Type B pancreatic cell (in vitro differentiated cells): Measurements from ENCODE around the gene TRIO. TPM values are rescaled to one million over a fixed set of nuclear protein-coding genes. Genes with fewer than 3 reads are reported as not detected.

ENCODE experiments used
- DNase-seq: peaks from one replicate; pipeline ENCODE4 v3.0.0; 2021; ENCODE audit warnings: mixed read lengths; ENCODE audit not compliant: unreplicated experiment; ENCODE audit errors: extremely low spot score
- H3K27ac Mint-ChIP-seq: 2 replicates; pipeline ENCODE4 v1.8.0; 2021; ENCODE audit warnings: mild to moderate bottlenecking, mixed read lengths
- H3K27me3 Mint-ChIP-seq: 2 replicates; pipeline ENCODE4 v1.8.0; 2021; ENCODE audit warnings: mixed read lengths
- H3K36me3 Mint-ChIP-seq: 2 replicates; pipeline ENCODE4 v1.8.0; 2021; ENCODE audit warnings: mixed read lengths
- H3K4me1 Mint-ChIP-seq: one replicate; pipeline ENCODE4 v1.8.0; 2021; ENCODE audit warnings: mixed read lengths; ENCODE audit not compliant: unreplicated experiment
- H3K4me3 Mint-ChIP-seq: 2 replicates; pipeline ENCODE4 v1.8.0; 2021; ENCODE audit warnings: mild to moderate bottlenecking, mixed read lengths
- H3K9me3 Mint-ChIP-seq: 2 replicates; pipeline ENCODE4 v1.8.0; 2021; ENCODE audit warnings: mixed read lengths
- CTCF ChIP-seq: fragments of 200-600 bp; sonication (generic); conservative IDR thresholded peaks from 2 replicates; pipeline ENCODE4 v1.5.0; 2021; ENCODE audit warnings: antibody characterized with exemption, mild to moderate bottlenecking
- total RNA-seq: library from RNA; stranded (reverse); gene quantifications from 2 replicates; pipeline ENCODE4 v1.2.1, GENCODE V29; 2021; ENCODE audit warnings: low replicate concordance

Gene TRIO
- total RNA-seq, 1 donor from 2014 or later = 145 TPM

DNA sequence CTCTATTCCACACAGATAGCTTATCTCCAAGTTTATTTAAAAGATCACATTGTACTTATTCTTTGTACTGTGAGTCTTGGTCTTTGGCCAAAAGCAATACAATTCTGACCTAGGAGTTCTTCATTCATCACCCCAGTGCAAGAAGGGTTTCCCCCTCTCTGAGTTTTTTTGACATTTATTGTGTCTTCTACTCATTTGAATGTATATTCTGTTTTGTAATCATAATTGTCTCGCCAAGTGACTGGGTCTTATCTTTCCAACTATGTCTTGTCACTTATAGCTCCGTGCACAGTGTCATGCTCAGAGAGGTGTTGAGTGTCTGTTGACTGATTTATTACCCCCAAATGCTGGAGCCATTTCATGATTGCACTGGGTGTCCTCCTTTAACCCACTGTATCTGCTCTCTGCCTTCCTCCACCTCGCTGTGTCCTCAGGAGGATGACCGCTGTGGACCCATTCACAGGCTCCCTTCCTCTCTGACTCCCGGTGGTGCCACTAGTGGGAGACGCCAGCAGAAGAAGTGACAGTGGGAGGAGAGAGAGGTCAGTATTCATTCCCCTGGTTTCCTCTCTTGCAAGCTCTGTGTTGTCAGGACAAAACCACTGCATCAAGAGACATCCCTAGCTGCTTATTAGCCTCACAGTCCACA, 11.2 kb upstream of the TRIO start:
- no peaks in the 10 kb centered on the region for H3K36me3 Mint-ChIP-seq
- DNase-seq = no peak
- H3K9me3 Mint-ChIP-seq = no peaks in the 10 kb centered on the region
- no peaks in the 10 kb centered on the region for H3K4me1 Mint-ChIP-seq
- no peak for TF ChIP-seq CTCF
- no peak overlapping the region for H3K4me3 Mint-ChIP-seq
- no peak overlapping the region for H3K27ac Mint-ChIP-seq
- peaks cover 26% of the 10 kb centered on the region for H3K27me3 Mint-ChIP-seq

GRCh38 chr5:14133394-14133793, 9.7 kb upstream of the TRIO start:
- DNase-seq = no peak
- Mint-ChIP-seq H3K27ac (no peak overlapping the region), H3K4me1 (no peaks in the 10 kb centered on the region), H3K27me3 (peaks cover 25% of the 10 kb centered on the region), H3K4me3 (no peak overlapping the region), H3K9me3 (no peaks in the 10 kb centered on the region), H3K36me3 (no peaks in the 10 kb centered on the region)
- no peak for TF ChIP-seq CTCF

DNA sequence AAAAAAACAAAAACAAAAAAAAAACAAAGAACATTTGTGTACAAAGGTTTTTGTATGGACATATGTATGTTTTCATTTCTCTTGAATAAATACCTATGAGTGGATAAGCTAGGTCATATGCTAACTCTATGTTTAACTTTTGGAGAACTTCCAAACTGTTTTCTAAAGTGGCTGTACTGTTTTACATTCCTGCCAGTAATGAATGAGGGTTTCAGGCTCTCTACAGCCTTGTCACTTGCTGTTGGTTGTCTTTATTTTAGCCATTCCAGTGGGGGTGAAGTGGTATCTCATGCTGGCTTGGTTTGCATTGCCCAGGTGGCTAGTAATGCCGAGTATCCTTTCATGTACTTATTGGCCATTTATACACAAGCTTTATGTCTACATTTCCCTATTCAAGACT, 9.1 kb upstream of the TRIO start:
- no peak overlapping the region for H3K27ac Mint-ChIP-seq
- peaks cover 21% of the 10 kb centered on the region for H3K27me3 Mint-ChIP-seq
- no peaks in the 10 kb centered on the region for H3K4me1 Mint-ChIP-seq
- DNase-seq = no peak
- no peaks in the 10 kb centered on the region for H3K9me3 Mint-ChIP-seq
- no peak for TF ChIP-seq CTCF
- H3K4me3 Mint-ChIP-seq = no peak overlapping the region
- H3K36me3 Mint-ChIP-seq = no peaks in the 10 kb centered on the region

- Mint-ChIP-seq H3K4me1 (no peaks in the 10 kb centered on the region), H3K4me3 (no peak overlapping the region), H3K9me3 (no peaks in the 10 kb centered on the region), H3K36me3 (no peaks in the 10 kb centered on the region), H3K27me3 (peaks cover 24% of the 10 kb centered on the region), H3K27ac (no peak overlapping the region)
- TF ChIP-seq CTCF = no peak
- no peak for DNase-seq
Observed at GRCh38 chr5:14134771-14135170, 8.4 kb upstream of the TRIO start.

GRCh38 chr5:14135621-14136020, 7.5 kb upstream of the TRIO start:
- DNase-seq = no peak
- H3K36me3 Mint-ChIP-seq = no peaks in the 10 kb centered on the region
- H3K27ac Mint-ChIP-seq = no peak overlapping the region
- no peaks in the 10 kb centered on the region for H3K9me3 Mint-ChIP-seq
- H3K27me3 Mint-ChIP-seq = peaks cover 20% of the 10 kb centered on the region
- no peak for TF ChIP-seq CTCF
- H3K4me3 Mint-ChIP-seq = no peak overlapping the region
- no peaks in the 10 kb centered on the region for H3K4me1 Mint-ChIP-seq

DNA sequence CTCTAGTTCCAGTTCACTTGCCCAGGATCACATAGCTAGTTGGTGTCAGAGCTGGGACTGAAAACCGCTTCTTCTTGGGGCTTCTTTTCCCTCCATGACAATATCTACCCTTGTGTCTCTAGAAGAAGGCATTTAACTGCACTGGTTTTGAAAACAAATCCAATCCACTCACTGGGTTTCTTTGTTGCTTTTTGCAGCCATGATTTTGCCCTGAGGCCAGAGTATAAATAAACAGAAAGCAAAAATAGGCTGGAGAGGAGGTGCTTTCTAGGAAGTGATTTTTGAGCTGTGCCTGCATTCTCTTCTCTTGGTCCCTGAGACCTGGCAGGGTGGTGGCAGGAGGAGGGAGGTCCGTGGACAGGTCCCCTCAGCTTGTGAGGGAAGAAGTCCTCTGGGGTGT, 6.9 kb upstream of the TRIO start:
- Mint-ChIP-seq H3K27me3 (peaks cover 22% of the 10 kb centered on the region), H3K36me3 (no peaks in the 10 kb centered on the region), H3K4me3 (no peak overlapping the region), H3K9me3 (no peaks in the 10 kb centered on the region), H3K4me1 (no peaks in the 10 kb centered on the region), H3K27ac (no peak overlapping the region)
- no peak for TF ChIP-seq CTCF
- no peak for DNase-seq
